ENCODE results near the gene PLPP2.

DNA sequence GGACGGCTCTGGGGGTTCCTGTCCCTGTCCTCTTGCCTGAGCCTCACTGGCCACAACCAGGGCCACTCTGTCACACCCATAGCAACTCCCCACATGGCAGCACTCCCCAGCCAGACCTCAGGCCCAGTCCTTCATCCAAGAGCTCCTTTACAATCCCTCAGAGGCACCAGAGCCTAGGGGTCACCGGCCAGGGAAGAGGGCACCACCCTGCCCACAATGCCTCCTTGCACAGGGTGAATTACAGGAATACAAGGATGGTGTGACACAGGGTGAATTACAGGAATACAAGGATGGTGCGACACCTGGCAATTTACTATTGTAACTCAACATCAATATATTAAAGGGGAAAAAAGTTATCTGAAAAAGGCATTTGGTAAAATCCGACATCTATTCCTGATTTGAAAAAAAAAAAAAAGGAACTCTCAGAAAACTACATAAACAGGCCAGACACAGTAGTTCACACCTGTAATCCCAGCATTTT lies 36.9 kb upstream of the PLPP2 start:
- TF ChIP-seq ZBTB8A (tag by site-specific recombination; IDR thresholded peaks at IDR 0.05) (no peak), ZNF426 (tag by site-specific recombination; IDR thresholded peaks at IDR 0.05) (no peak), TCF7L2 (IDR thresholded peaks at IDR 0.05; ENCODE audit: borderline replicate concordance, low read depth, low read length) (no peak), ZNF654 (tag by site-specific recombination; IDR thresholded peaks at IDR 0.05; ENCODE audit: low read depth) (no peak)
